KBM-7 (cell line): ENCODE data around the gene PCSK4.
"Not testable (repeated sequence)": the region's sequence is repeated elsewhere in the genome, so short reads cannot be mapped to it uniquely, and the experiment has no call there.

Experiments used
- DNase-seq: peaks from one replicate; pipeline ENCODE4 v3.0.0-alpha.2; 2015
- in situ Hi-C: fragments of 300-500 bp; cut with MboI; formaldehyde crosslinking; loops from 2 replicates; pipeline ENCODE4 v1.14.3; 2020; ENCODE audit warnings: low sequenced_read_pairs, low pct_unique_long_range_greater_than_20kb, mixed read lengths

Gene PCSK4

DNA sequence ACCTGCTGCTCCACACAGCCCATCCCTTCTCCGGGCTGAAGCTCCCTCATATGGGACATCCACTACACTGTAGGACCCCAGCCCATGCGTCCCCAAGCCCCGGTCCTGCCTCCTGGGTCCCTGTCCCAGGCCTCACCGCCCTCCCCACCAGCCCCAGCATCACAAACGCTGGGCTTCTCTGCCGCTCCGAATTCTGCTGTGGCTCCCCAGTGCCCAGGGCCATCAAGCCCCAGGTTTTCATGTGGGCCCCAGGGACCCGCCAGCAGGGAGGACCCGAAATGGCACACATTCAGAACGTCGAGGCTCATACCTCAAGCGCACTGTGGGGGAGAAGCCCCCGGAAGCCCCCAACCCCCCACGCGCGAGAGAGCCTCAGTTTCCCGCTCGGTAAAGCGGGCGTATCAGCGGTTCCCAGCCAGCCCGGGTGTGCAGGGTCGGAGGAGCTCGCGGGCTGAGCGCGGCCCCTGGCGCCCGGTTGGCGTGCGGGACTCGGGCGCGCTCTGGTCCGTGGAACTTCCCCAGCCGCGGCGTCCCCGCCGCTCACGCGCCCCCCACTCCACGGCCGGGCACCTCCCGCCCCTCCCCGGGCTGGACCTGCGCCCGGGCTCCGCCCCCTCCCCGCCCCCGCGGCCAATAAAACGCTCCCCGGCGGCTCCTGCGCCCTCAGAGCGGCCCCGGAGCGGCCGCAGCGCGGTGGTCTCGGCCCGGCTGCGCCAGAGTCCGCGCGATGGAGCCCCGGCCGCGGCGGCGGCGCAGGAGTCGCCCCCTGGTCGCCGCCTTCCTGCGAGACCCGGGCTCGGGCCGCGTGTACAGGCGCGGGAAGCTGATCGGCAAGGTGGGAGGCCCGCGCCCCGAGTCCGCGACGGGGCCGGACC, 33.5 kb upstream of the PCSK4 start, which contains the start of gene PLK5:
TSS of gene PLK5 (plus strand) at position 666 of the 875 bp plus-strand sequence. CDS start 2,920 bp downstream, outside the sequence.
- in situ Hi-C loops = no loop called here
- no peak for DNase-seq

- in situ Hi-C loops = no loop called here
These were observed 32.7 kb upstream of the PCSK4 start for GRCh38 chr19:1522838-1523237.

GRCh38 chr19:1522061-1522460, 31.9 kb upstream of the PCSK4 start:
- no peak for DNase-seq
- in situ Hi-C loops = no loop called here

More at GRCh38 chr19:1522838-1523237, 32.7 kb upstream of the PCSK4 start:
- no peak for DNase-seq

DNA sequence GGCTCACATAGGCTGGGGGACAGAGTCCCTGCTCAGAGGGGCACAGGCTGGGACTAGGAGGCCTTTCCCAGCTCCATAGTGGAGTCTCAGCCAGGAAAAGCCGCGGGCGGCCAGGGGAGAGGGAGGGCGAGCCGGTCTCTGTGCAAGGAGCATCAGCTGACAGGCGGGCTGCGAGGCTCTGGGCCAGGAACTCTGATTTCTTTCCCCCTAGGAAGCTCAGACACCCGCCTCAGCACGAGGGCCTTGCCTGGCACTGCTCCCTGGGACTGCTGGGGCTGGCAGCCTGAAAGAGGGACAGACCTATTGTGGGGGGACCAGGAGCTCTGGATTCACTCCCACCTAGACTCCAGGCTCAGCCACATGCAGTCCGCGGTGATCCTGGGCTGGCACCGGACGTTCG, 31.5 kb upstream of the PCSK4 start:
- DNase-seq = no peak
- in situ Hi-C loops = no loop called here

DNA sequence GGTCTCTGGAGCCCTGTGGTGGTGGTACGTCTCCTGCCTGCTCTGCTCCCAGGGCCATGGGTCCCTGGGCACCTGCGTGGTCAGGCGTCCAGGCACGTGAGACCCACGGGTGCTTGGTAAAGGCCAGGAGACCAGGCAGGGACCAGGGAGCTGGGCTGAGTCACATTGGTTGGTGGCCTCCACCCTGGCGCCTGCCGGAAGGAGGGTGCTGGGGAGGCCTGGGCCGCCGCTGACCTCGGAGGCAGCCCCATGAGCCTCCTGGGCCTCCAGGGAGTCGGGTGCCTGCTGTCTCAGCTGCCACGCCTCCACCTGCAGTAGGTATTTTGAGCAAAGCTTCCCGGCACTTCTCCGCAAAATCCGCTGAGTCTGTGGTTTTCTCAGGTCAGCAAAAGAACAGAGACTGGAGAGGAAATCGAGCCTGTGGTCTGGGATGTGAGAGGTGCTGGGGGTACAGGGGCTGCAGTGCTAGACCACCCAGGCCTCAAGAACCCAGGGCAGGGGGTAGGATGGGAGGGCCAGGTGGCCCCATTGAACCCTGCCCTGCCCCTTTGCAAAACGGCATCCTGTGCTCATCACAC, 30.1 kb upstream of the PCSK4 start:
- DNase-seq = no peak

DNA sequence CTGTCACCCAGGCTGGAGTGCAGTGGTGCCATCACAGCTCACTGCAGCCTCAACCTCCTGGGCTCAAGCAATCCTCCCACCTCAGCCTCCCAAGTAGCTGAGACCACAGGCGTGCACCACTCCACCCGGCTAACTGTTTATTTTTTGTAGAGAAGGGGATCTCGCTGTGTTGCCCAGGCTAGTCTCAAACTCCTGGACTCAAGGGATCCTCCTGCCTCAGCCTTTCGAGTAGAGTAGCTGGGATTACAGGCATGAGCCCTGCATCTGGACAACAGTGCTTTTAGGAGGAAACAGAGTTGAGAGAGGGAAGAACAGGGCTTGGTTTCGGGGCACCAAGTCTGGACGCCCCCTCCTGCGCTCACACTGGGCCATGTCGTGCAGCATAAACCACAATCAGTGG, 29.7 kb upstream of the PCSK4 start:
- in situ Hi-C loops, DNase-seq: not testable (repeated sequence)

More for the DNA sequence above, 30.1 kb upstream of the PCSK4 start:
- in situ Hi-C loops = no loop called here

- no peak for DNase-seq
- in situ Hi-C loops = no loop called here
These were observed 28.3 kb upstream of the PCSK4 start for GRCh38 chr19:1518471-1518870.

DNA sequence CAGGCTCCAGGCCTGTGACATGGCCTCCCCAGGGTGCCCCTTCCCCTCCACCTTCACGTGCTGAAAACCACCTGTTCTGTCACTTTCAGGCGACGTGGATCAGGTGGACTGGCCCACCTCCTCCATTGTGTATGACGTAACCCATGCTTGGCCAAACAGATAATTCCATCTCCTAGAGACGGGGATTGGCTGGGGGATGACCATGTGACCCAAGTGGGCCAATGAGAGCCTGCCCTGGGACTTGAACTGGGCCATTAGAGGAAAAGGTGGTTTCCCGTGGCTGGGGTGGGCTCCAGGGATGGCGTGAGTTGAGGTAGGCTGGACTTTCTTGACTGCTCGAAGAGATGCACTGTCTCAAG, 26.2 kb upstream of the PCSK4 start:
- DNase-seq = no peak
- in situ Hi-C loops = no loop called here

DNA sequence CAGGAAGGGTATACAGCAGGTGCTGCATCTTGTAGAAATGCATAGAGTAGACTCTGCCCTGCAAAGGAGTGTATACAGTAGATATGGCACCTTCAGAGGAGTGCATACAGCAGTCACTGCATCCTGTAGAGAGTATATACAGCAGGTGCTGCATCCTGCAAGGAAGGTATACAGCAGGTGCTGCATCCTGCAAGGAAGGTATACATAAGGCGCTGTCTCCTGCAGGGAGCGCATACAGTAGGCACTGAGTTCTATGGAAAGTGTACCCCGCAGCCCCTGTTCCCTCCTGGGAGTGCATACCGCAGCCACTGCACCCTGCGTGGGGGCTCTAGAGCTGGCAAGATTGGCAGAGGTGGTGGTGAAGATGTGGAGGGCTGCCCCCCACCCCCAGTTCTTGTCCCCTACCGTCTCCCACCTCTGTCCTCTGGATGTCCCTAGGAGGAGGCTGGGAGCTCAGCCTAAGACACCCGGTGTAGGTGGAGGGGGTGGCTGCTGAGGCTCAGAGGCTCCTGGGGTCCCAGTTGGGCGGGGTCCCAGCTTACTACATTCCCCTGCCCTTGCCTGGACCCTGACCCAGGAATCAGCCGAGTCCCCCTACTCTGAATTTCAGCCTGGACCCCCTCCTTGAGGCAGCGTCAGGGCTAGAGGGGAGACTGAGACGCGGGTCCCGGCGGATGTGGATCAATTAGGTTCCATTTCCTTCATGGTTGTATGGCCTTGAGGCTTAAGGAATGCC, 25.0 kb upstream of the PCSK4 start:
- in situ Hi-C loops = no loop called here
- DNase-seq = no peak

GRCh38 chr19:1514295-1514661, 24.1 kb upstream of the PCSK4 start:
- no peak for DNase-seq
- in situ Hi-C loops = no loop called here

DNA sequence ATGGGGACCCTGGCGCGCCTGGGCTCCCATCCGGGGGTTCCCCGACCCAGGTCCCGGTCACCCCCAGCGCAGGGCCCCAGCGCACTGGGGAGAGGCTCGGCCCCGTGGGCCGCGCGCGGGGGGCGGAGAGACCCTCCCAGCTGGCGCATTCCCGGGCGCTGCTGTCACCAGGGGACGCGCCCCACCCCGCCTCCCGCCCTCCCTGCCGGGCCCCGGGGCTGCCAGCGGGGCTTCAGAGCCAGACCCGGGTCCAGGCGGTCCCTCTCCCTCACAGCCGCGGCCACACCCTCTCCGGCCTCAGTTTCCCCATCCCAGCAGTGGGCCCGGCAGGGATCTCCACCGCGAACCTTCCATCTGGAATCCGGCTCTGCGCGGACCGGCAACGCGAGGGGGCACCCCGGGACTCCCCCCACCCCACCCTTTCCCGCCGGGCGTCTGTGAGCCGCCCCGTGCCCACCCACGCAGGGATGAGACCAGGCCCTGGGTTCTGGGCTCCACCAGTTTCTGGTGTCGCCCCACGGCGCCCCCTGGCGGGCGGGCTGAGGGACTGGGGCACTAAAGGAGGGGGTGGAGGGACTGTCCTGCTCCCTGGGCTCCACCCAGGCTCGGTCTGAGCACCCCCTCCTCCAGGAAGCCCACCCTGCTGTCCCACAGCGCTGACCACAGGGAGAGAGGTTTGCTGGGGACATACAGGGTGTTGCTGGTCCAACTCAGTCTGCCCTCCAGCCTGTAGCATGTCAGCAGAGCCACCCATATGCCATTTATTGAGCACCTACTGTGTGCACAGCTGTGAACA, 23.5 kb upstream of the PCSK4 start:
- peak; percentile 60 for DNase-seq
- in situ Hi-C loops = no loop called here

DNA sequence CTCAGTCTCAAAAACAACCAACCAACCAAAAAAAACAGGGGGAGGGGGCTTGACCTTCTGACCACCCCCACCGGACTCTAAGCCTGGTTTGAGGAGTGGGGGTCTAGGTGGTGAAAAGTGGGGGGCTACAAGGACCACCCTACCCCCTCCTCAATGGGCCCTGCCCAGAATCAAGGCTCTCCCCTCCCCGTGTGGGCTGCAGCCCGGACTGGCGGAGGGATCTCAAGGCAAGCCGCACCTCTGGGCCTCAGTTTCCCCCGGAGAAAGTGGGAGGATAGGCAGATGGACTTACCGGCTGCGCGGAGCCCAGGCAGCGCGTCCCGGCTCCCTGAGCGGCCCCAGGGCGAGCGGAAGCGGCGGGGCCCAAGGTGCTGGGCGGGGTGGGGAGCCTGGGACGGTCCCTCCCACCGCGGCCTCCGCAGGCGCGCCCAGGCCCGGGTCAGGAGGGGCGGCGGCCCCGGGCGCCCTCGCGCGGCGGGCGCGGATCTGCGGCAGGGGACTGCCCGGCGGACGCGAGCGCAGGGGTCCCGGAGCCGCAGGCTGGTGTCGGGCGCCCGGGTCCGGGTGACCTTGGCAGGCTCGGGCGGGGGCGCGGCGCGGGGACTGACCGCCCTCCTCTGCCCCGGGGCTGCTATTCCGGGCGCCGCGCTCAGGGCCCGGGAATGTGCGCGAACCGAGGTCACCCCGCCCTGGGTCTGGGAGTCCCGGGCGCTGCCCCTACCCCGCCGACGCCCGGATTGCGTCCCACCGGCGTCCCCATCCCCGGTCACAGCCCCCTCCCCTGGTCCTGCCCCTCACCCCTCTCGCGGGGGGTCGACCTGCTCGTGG, 22.7 kb upstream of the PCSK4 start, which contains the start of gene ADAMTSL5:
TSS of gene ADAMTSL5 (minus strand) at position 349 of the 828 bp plus-strand sequence. CDS start 2,076 bp downstream, outside the sequence.
- in situ Hi-C loops = no loop called here
- DNase-seq = peak; percentile 43

DNA sequence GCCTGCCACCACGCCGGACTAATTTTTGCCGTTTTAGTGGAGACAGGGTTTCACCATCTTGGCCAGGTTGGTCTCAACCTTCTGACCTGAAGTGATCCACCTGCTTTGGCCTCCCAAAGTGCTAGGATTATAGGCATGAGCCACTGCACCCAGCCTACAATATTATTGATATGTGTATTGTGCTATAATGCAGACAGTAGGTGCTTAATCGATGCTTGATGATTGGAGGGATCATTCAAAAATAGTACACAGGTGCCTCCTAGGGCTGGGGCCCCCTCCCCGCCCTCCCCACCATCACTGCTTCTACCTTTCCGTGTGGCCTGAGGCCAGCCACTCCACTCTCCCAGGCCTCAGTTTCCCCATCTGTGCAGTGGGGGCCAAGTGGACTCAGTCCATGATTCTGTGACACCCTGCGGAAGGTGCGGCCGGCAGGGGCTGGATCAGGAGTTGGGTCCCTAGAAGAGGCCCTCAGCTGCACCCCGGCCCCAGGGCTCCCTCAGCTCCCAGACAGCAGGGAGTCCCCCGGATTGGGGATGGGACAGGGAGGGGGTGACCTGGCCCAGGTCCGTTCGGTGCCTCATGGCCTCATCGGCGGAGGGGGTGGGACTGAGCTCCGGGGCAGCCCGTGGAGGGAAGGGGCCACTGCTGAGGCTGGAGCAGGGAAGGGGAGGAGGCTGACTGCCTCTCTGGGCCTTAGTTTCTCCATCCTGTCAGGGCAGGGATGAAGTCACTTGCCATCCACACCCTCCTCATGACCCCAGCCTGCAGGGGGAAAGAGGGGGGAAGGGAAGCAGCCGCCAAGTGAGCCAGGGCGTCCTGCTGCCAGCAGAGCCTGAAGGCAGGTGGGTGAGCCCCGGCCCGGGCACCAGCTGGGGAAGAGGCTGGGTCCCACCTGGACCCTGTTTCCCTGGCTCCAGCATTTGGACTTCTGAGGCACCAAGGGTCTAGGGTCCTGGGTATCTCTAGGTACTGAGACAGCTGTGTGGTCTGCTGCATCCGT, 21.5 kb upstream of the PCSK4 start:
- in situ Hi-C loops = no loop called here
- no peak for DNase-seq

DNA sequence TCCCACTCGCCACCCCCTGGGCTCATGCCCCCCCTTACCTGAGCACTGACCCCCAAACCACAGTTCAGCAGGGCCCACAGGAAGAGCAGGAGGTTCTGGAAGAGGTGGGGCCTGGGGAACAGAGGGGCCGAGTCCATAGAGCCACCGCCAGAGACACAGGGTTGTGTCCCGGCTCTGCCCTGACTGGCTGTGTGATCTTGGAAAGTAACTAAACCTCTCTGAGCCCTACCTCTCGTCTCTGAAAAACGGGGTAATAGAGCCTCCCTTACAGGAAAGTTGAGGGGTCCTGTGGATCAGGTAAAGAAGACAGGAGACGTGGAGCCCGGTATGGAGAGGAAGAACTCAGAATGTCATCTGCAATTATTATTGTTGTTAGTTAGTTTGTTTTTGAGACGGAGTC, 20.7 kb upstream of the PCSK4 start:
- DNase-seq = no peak
- in situ Hi-C loops = no loop called here

DNA sequence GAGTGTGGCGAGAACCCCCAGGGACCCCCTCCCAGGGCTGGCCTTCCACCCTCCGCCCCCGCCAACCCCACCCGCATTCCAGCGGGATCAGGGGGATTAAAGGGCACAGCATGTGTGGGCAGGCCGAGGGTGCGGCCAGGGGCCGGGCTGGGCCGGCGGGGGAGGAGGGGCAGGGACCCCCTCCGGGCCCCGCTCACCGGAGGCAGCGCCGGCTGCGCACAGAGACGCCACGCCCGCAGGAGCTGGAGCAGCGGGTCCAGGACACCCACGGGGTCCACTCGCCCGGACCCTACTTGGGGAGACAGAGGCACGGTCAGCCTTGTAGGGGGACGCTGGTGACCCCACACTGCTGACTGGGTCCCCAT, 20.3 kb upstream of the PCSK4 start:
- in situ Hi-C loops = no loop called here
- DNase-seq = no peak

- in situ Hi-C loops = no loop called here
- DNase-seq = no peak
These were observed 19.7 kb upstream of the PCSK4 start for GRCh38 chr19:1509602-1510441.

DNA sequence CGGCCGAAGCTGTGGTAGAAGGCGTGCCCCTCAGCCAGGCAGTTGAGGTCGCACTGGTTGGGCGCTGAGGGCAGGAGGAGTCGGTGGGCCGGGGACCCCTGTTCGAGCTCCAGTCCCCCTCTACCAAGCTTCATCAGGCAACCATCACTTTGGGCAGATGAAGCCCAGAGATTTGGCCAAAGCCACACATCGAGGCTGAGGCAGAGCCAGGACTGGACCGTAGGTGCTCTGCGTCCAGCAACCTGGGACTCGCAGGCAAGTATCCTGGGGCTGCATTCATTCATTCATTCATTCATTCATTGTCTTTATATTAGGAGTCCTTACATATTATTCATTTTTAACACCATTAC, 18.3 kb upstream of the PCSK4 start:
- in situ Hi-C loops = no loop called here
- DNase-seq = peak; percentile 63
